GM18861 (cell line): ENCODE results near the gene WWP2.
"Not testable (repeated sequence)": the region's sequence is repeated elsewhere in the genome, so short reads cannot be mapped to it uniquely, and the experiment has no call there.

ENCODE experiments used
- ATAC-seq: cut with Tn5 transposase; IDR thresholded peaks from one replicate; pipeline ENCODE4 v1.9.1; 2021; ENCODE audit not compliant: unreplicated experiment

The WWP2 gene

GRCh38 chr16:69761983-69762813, at the start of gene WWP2:
Gene WWP2 (plus strand): TSS chr16:69762332. CDS start chr16:69787011, 24,679 bp downstream.
- ATAC-seq, result peak; percentile 53

GRCh38 chr16:69712914-69713581, 49.1 kb upstream of the WWP2 start:
- ATAC-seq, result no peak

- ATAC-seq, result no peak
These were observed 45.1 kb upstream of the WWP2 start for GRCh38 chr16:69717066-69717465.

GRCh38 chr16:69718111-69718764, 43.9 kb upstream of the WWP2 start:
- ATAC-seq, result no peak

- ATAC-seq, result no peak
These were observed 41.2 kb upstream of the WWP2 start for GRCh38 chr16:69720822-69721430.

- ATAC-seq, result no peak
These were observed 40.6 kb upstream of the WWP2 start for GRCh38 chr16:69721441-69721957.

- ATAC-seq, result no peak
These were observed 37.7 kb upstream of the WWP2 start for GRCh38 chr16:69724414-69724873.

- no peak for ATAC-seq
These were observed 37.1 kb upstream of the WWP2 start for GRCh38 chr16:69724981-69725479.

- no peak for ATAC-seq
These were observed 36.4 kb upstream of the WWP2 start for GRCh38 chr16:69725480-69726312.

- peak; percentile 89 for ATAC-seq
These were observed 35.6 kb upstream of the WWP2 start, which contains the start of gene NQO1 for GRCh38 chr16:69726313-69727060. Gene NQO1 (minus strand): TSS chr16:69726560. CDS start chr16:69726439, 121 bp downstream.

- no peak for ATAC-seq
These were observed 34.2 kb upstream of the WWP2 start for GRCh38 chr16:69727916-69728270.

- not testable (repeated sequence) for ATAC-seq
These were observed 33.1 kb upstream of the WWP2 start for GRCh38 chr16:69729030-69729429.

GRCh38 chr16:69731280-69731679, 30.9 kb upstream of the WWP2 start:
- ATAC-seq, result not testable (repeated sequence)

GRCh38 chr16:69732101-69732500, 30.0 kb upstream of the WWP2 start:
- ATAC-seq, result no peak

- ATAC-seq, result no peak
These were observed 20.6 kb upstream of the WWP2 start for GRCh38 chr16:69741519-69741918.

GRCh38 chr16:69741951-69742904, 19.9 kb upstream of the WWP2 start:
- ATAC-seq, result no peak

- ATAC-seq, result no peak
These were observed 17.5 kb upstream of the WWP2 start for GRCh38 chr16:69744363-69745231.
